NT2/D1 (cell line): Measurements from ENCODE around the gene MCOLN1.

ENCODE experiments used
- DNase-seq: peaks from one replicate; pipeline ENCODE4 v3.0.0-alpha.2; 2011; ENCODE audit warnings: low read depth, low spot score
- H3K27me3 ChIP-seq: 2 replicates; pipeline ENCODE4 v1.6.0; 2011; ENCODE audit warnings: mild to moderate bottlenecking; ENCODE audit not compliant: insufficient read length, insufficient read depth
- H3K36me3 ChIP-seq: 2 replicates; pipeline ENCODE4 v1.6.1; 2011; ENCODE audit warnings: mild to moderate bottlenecking, low read length, mixed read lengths; ENCODE audit not compliant: insufficient read depth, insufficient read length
- H3K4me1 ChIP-seq: 2 replicates; pipeline ENCODE4 v1.5.1; 2011; ENCODE audit not compliant: insufficient read depth, insufficient read length
- H3K4me3 ChIP-seq: 2 replicates; pipeline ENCODE4 v1.5.1; 2011; ENCODE audit warnings: low read depth; ENCODE audit not compliant: insufficient read length
- H3K9ac ChIP-seq: 2 replicates; pipeline ENCODE4 v1.6.0; 2011; ENCODE audit warnings: low read depth; ENCODE audit not compliant: insufficient read length
- H3K9me3 ChIP-seq: 2 replicates; pipeline ENCODE4 v1.5.1; 2011; ENCODE audit warnings: mild to moderate bottlenecking, low read length; ENCODE audit not compliant: insufficient read depth
- SUZ12 ChIP-seq: IDR thresholded peaks from 2 replicates; pipeline ENCODE4 v1.6.1; 2011; ENCODE audit not compliant: insufficient read length, insufficient read depth; ENCODE audit errors: extremely low read depth
- YY1 ChIP-seq: IDR thresholded peaks from 2 replicates; pipeline ENCODE4 v1.6.1; 2011; ENCODE audit not compliant: insufficient read length, insufficient read depth
- ZNF274 ChIP-seq: IDR thresholded peaks from 2 replicates; pipeline ENCODE4 v1.6.1; 2011; ENCODE audit warnings: mild to moderate bottlenecking, low read depth, low read length

The MCOLN1 gene

DNA sequence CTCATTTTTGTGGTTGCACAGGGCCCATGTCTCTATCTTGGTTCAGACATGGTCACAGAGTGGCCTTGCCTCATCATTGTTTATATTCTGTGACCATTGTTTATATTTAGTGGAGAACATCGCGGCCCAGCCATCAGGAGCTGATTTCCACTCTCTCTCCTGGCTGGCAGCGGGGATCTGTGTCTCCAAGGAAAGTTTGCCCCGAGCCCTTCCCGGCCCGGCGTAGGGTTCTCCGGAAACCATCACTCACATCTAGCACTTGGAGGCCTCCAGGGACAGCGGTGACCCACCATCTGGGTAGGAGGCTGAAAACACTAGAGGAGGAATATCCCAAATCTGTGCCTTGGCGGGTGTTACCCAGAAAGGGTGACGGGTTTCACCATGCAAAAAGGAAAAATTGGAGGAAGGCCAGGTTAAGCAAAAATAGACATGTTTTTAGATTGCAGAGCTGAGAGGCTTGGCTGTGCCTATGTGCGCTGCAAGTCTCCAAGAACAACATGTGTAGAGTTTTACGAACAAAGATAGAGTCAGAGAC, 7.2 kb upstream of the MCOLN1 start:
- H3K4me1 ChIP-seq, result peaks cover 9% of the 10 kb centered on the region
- no peaks in the 10 kb centered on the region for H3K9me3 ChIP-seq
- H3K9ac ChIP-seq, result peak overlapping the region; percentile 72
- peak overlapping the region; percentile 12 for H3K4me3 ChIP-seq
- no peak for DNase-seq
- TF ChIP-seq SUZ12 (no peak), YY1 (no peak), ZNF274 (no peak)
- H3K27me3 ChIP-seq, result no peaks in the 10 kb centered on the region
- H3K36me3 ChIP-seq, result peaks cover 11% of the 10 kb centered on the region

DNA sequence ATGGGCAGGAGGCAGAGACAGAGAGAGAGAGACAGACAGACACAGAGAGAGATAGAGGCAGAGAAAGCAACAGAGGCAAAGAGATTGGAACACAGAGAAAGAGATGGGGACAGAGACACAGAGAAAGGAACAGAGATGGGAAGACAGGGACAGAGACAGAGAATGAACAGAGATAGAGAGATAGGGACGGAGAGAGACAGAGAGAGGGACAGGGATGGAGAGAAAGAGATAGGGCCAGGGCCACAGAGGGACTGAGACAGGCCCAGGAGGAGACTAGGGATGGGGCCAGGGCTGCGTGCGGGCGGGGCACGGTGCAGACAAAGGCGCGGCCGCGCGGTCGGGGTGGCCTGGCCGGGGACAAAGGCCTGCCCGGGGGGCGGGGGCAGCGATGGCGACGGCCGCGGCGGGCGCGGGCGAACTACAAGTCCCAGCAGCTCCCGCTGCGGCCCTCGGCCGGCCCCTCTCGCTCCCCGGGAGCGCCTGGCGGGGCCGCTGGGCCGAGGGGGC, 6.7 kb upstream of the MCOLN1 start, which contains the start of gene ZNF358:
Gene ZNF358, plus strand, starts transcription at position 459 of the 507 bp plus-strand sequence. CDS start 3,140 bp downstream, outside the sequence.
- peak within 1 kb of the TSS; percentile 87 for H3K9ac ChIP-seq
- no peaks in the 10 kb centered on the region for H3K27me3 ChIP-seq
- peaks cover 9% of the 10 kb centered on the region for H3K4me1 ChIP-seq
- H3K4me3 ChIP-seq, result peak within 1 kb of the TSS; percentile 81
- DNase-seq, result no peak
- H3K9me3 ChIP-seq, result no peaks in the 10 kb centered on the region
- TF ChIP-seq YY1 (peak; percentile 52), ZNF274 (no peak)
- peaks cover 14% of the 10 kb centered on the region for H3K36me3 ChIP-seq

DNA sequence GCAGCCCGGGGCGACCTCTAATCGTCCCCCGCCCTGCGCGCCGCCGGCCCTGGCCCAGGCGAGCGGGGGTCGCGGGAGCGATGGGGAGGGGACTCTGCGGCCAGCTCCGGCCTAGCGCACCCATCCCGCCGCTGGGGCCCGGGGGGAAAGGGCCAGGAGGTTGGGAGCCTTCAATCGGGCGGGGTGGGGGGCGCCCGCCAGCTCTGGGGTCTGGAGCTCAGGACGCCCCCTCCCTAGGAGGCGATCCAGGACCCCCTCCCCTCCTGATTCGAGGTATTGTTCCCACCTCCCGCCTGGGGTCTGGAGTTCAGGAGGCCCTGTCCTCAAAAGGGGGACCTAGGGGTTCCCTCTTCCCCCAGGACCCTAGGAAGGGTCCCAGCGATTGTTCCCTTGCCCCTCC, 6.1 kb upstream of the MCOLN1 start:
- H3K4me1 ChIP-seq, result peaks cover 9% of the 10 kb centered on the region
- no peak for DNase-seq
- H3K9me3 ChIP-seq, result no peaks in the 10 kb centered on the region
- peak overlapping the region; percentile 81 for H3K4me3 ChIP-seq
- H3K9ac ChIP-seq, result peak overlapping the region; percentile 87
- peaks cover 18% of the 10 kb centered on the region for H3K36me3 ChIP-seq
- TF ChIP-seq SUZ12 (no peak), YY1 (no peak), ZNF274 (no peak)
- no peaks in the 10 kb centered on the region for H3K27me3 ChIP-seq

DNA sequence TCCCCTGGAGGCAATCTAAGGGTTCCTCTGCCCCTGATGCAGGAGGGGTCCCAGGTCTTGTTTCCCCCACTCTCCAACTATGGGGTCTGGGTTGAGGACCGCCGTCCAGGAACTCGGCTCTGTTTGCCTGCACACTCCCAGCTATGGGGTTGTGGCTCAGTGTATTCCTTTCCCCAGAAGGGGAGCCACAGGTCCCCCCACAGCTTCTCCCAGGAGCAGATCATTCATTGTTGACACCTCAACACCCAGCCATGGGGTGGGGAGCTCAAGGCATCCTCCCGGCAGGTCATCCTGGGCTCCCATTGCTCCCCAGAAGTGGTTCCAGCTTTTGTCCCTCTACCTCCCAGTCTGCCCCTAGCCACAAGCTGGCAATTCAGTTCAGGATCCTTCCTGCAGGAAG, 5.5 kb upstream of the MCOLN1 start:
- no peak for DNase-seq
- H3K9me3 ChIP-seq, result no peaks in the 10 kb centered on the region
- H3K9ac ChIP-seq, result peak overlapping the region; percentile 87
- TF ChIP-seq SUZ12 (no peak), YY1 (no peak), ZNF274 (no peak)
- H3K4me1 ChIP-seq, result peaks cover 9% of the 10 kb centered on the region
- H3K36me3 ChIP-seq, result peaks cover 18% of the 10 kb centered on the region
- H3K4me3 ChIP-seq, result peak overlapping the region; percentile 81
- H3K27me3 ChIP-seq, result no peaks in the 10 kb centered on the region

DNA sequence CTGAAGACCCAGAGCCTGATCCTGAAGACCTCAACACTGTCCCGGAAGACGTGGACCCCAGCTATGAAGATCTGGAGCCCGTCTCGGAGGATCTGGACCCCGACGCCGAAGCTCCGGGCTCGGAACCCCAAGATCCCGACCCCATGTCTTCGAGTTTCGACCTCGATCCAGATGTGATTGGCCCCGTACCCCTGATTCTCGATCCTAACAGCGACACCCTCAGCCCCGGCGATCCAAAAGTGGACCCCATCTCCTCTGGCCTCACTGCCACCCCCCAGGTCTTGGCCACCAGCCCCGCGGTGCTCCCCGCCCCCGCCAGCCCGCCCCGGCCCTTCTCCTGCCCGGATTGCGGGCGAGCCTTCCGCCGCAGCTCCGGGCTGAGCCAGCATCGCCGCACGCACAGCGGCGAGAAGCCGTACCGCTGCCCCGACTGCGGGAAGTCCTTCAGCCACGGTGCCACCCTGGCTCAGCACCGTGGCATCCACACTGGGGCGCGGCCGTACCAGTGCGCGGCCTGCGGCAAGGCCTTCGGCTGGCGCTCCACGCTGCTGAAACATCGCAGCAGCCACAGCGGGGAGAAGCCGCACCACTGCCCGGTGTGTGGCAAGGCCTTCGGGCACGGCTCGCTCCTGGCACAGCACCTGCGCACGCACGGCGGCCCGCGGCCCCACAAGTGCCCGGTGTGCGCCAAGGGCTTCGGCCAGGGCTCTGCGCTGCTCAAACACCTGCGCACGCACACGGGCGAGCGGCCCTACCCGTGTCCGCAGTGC, 2.9 kb upstream of the MCOLN1 start:
- Histone ChIP-seq H3K27me3 (peaks cover 4% of the 10 kb centered on the region), H3K9me3 (no peaks in the 10 kb centered on the region), H3K9ac (no peak overlapping the region), H3K36me3 (peaks cover 24% of the 10 kb centered on the region), H3K4me1 (peaks cover 16% of the 10 kb centered on the region), H3K4me3 (no peak overlapping the region)
- no peak for DNase-seq
- no peak for TF ChIP-seq ZNF274
- no peak for TF ChIP-seq SUZ12
- no peak for TF ChIP-seq YY1

DNA sequence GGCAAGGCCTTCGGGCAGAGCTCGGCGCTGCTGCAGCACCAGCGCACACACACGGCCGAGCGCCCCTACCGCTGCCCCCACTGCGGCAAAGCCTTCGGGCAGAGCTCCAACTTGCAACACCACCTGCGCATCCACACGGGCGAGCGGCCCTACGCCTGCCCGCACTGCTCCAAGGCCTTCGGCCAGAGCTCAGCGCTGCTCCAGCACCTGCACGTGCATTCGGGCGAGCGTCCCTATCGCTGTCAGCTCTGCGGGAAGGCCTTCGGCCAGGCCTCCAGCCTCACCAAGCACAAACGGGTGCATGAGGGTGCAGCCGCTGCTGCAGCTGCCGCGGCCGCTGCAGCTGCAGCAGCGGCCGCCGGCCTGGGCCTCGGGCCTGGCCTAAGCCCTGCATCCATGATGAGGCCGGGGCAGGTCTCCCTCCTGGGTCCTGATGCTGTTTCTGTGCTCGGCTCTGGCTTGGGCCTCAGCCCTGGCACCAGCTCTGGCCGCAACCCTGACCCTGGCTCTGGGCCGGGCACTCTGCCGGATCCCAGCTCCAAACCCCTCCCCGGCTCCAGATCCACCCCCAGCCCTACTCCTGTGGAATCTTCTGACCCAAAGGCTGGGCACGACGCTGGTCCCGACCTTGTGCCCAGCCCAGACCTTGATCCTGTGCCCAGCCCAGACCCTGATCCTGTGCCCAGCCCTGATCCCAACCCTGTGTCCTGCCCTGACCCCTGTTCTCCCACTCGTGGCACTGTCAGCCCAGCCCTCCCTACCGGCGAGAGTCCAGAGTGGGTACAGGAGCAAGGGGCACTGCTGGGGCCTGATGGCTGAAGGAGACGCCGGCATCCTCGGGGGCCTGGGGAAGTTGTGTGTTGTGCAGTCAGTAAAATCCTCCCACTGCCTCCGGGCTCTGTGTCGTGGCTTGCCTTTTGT, 2.0 kb upstream of the MCOLN1 start:
- H3K4me3 ChIP-seq, result no peak overlapping the region
- H3K4me1 ChIP-seq, result peaks cover 14% of the 10 kb centered on the region
- peak overlapping the region; percentile 26 for H3K9ac ChIP-seq
- no peaks in the 10 kb centered on the region for H3K9me3 ChIP-seq
- no peak for TF ChIP-seq ZNF274
- no peak for TF ChIP-seq SUZ12
- TF ChIP-seq YY1, result no peak
- H3K36me3 ChIP-seq, result peaks cover 32% of the 10 kb centered on the region
- DNase-seq, result no peak
- H3K27me3 ChIP-seq, result peaks cover 4% of the 10 kb centered on the region

DNA sequence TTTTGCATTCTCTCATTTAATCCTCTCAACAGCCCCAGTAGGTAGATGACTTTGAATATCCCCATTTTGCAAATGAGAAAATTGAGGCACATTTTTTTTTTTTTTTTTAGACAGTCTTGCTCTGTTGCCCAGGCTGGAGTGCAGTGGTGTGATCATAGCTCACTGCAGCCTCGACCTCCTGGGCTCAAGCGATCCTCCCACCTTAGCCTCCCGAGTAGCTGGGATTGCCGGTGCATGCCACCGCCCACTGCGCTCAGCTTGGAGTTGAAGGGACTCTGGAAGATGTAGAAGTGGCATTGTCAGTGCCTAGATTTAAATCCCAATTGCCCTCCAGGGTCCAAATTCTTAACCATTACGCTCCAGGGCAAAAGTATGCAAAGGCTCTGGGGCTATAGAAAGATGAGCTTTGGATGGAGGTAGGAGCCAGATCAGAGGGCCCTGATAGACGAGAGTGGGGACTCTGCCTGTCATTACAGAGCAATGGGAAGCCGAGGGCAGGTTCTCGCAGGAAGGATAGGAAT, 813 bp upstream of the MCOLN1 start:
- Histone ChIP-seq H3K36me3 (peaks cover 42% of the 10 kb centered on the region), H3K4me3 (peak overlapping the region; percentile 75), H3K4me1 (peaks cover 10% of the 10 kb centered on the region), H3K9ac (peak overlapping the region; percentile 89), H3K9me3 (no peaks in the 10 kb centered on the region), H3K27me3 (peaks cover 4% of the 10 kb centered on the region)
- DNase-seq, result no peak
- TF ChIP-seq ZNF274 (no peak), SUZ12 (no peak), YY1 (no peak)
